ENCODE results near the gene PFKL. TPM values are rescaled to one million over a fixed set of nuclear protein-coding genes. Genes with fewer than 3 reads are reported as not detected.
A peak's percentile ranks its signal among the peaks of the same experiment; 100 is the strongest.

Gene PFKL
- total RNA-seq, 1 donor from 2014 or later = 66.6 TPM

- no peak for TF ChIP-seq CTCF (IDR thresholded peaks at IDR 0.05; ENCODE audit: unreplicated experiment)
- Mint-ChIP-seq H3K4me3 (ENCODE audit: unreplicated experiment) (no peak overlapping the region), H3K9me3 (ENCODE audit: unreplicated experiment) (no peaks in the 10 kb centered on the region), H3K4me1 (ENCODE audit: unreplicated experiment) (no peaks in the 10 kb centered on the region), H3K27ac (ENCODE audit: unreplicated experiment) (no peak overlapping the region), H3K36me3 (ENCODE audit: low read depth, unreplicated experiment) (no peaks in the 10 kb centered on the region), H3K27me3 (ENCODE audit: unreplicated experiment) (no peaks in the 10 kb centered on the region)
- no peak for DNase-seq (ENCODE audit: low spot score)
Measured at GRCh38 chr21:44296103-44296519, 3.7 kb upstream of the PFKL start.

- H3K4me1 Mint-ChIP-seq (ENCODE audit: unreplicated experiment) = no peaks in the 10 kb centered on the region
- no peaks in the 10 kb centered on the region for H3K36me3 Mint-ChIP-seq (ENCODE audit: low read depth, unreplicated experiment)
- DNase-seq (ENCODE audit: low spot score) = no peak
- no peak overlapping the region for H3K4me3 Mint-ChIP-seq (ENCODE audit: unreplicated experiment)
- H3K27me3 Mint-ChIP-seq (ENCODE audit: unreplicated experiment) = no peaks in the 10 kb centered on the region
- H3K27ac Mint-ChIP-seq (ENCODE audit: unreplicated experiment) = no peak overlapping the region
- no peaks in the 10 kb centered on the region for H3K9me3 Mint-ChIP-seq (ENCODE audit: unreplicated experiment)
- no peak for TF ChIP-seq CTCF (IDR thresholded peaks at IDR 0.05; ENCODE audit: unreplicated experiment)
Measured at GRCh38 chr21:44296916-44297315, 2.9 kb upstream of the PFKL start.

- Mint-ChIP-seq H3K9me3 (ENCODE audit: unreplicated experiment) (no peaks in the 10 kb centered on the region), H3K4me1 (ENCODE audit: unreplicated experiment) (no peaks in the 10 kb centered on the region), H3K4me3 (ENCODE audit: unreplicated experiment) (no peak overlapping the region), H3K27ac (ENCODE audit: unreplicated experiment) (no peak overlapping the region), H3K36me3 (ENCODE audit: low read depth, unreplicated experiment) (no peaks in the 10 kb centered on the region), H3K27me3 (ENCODE audit: unreplicated experiment) (no peaks in the 10 kb centered on the region)
- peak; percentile 43 for TF ChIP-seq CTCF (IDR thresholded peaks at IDR 0.05; ENCODE audit: unreplicated experiment)
- peak; percentile 90 for DNase-seq (ENCODE audit: low spot score)
Measured at GRCh38 chr21:44297525-44298290, 2.1 kb upstream of the PFKL start.

- no peak overlapping the region for H3K27ac Mint-ChIP-seq (ENCODE audit: unreplicated experiment)
- H3K4me3 Mint-ChIP-seq (ENCODE audit: unreplicated experiment) = no peak overlapping the region
- H3K27me3 Mint-ChIP-seq (ENCODE audit: unreplicated experiment) = peaks cover under 1% of the 10 kb centered on the region
Measured at GRCh38 chr21:44298301-44298700, 1.6 kb upstream of the PFKL start.

More at GRCh38 chr21:44298301-44298700, 1.6 kb upstream of the PFKL start:
- Mint-ChIP-seq H3K4me1 (ENCODE audit: unreplicated experiment) (peaks cover under 1% of the 10 kb centered on the region), H3K36me3 (ENCODE audit: low read depth, unreplicated experiment) (no peaks in the 10 kb centered on the region), H3K9me3 (ENCODE audit: unreplicated experiment) (no peaks in the 10 kb centered on the region)
- TF ChIP-seq CTCF (IDR thresholded peaks at IDR 0.05; ENCODE audit: unreplicated experiment) = no peak
- DNase-seq (ENCODE audit: low spot score) = no peak
